Brain microvascular endothelial cell (primary cell): ENCODE measurements around the gene PLCB2.

ENCODE experiments used
- DNase-seq: peaks from one replicate; pipeline ENCODE4 v3.0.0-alpha.2; 2020
- H3K27ac ChIP-seq: fragments of 250-450 bp; sonication (Bioruptor Pico); 2 replicates; pipeline ENCODE4 v1.5.1; 2020; ENCODE audit warnings: mild to moderate bottlenecking, moderate library complexity
- H3K27me3 ChIP-seq: fragments of 250-450 bp; sonication (Bioruptor Pico); replicated peaks from 2 replicates; pipeline ENCODE4 v1.5.1; 2020; ENCODE audit warnings: mild to moderate bottlenecking
- H3K36me3 ChIP-seq: fragments of 250-450 bp; sonication (Bioruptor Pico); replicated peaks from 2 replicates; pipeline ENCODE4 v1.5.1; 2020; ENCODE audit warnings: mild to moderate bottlenecking
- H3K4me3 ChIP-seq: 2 replicates; pipeline ENCODE4 v1.5.1; 2011; ENCODE audit warnings: low read depth, mild to moderate bottlenecking, control low read depth, low read length, moderate library complexity
- in situ Hi-C: cut with HindIII; loops from 2 replicates; pipeline ENCODE4 v1.10.0; 2017; ENCODE audit warnings: low sequenced_read_pairs, low pct_ligation_motif_present
- TF ChIP-seq, protein P1 (sequence below): IDR thresholded peaks from 2 replicates; pipeline ENCODE4 v1.5.1; 2011; ENCODE audit warnings: low read depth, mild to moderate bottlenecking, moderate library complexity, low read length, control low read depth, inconsistent platforms; ENCODE audit errors: missing control alignments

The PLCB2 gene

GRCh38 chr15:40286794-40287193, 20.9 kb downstream of the PLCB2 start:
- H3K4me3 ChIP-seq, result no peak overlapping the region
- in situ Hi-C loops, result no loop called here
- TF ChIP-seq, protein P1, sequence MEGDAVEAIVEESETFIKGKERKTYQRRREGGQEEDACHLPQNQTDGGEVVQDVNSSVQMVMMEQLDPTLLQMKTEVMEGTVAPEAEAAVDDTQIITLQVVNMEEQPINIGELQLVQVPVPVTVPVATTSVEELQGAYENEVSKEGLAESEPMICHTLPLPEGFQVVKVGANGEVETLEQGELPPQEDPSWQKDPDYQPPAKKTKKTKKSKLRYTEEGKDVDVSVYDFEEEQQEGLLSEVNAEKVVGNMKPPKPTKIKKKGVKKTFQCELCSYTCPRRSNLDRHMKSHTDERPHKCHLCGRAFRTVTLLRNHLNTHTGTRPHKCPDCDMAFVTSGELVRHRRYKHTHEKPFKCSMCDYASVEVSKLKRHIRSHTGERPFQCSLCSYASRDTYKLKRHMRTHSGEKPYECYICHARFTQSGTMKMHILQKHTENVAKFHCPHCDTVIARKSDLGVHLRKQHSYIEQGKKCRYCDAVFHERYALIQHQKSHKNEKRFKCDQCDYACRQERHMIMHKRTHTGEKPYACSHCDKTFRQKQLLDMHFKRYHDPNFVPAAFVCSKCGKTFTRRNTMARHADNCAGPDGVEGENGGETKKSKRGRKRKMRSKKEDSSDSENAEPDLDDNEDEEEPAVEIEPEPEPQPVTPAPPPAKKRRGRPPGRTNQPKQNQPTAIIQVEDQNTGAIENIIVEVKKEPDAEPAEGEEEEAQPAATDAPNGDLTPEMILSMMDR, result no peak
- no peak for DNase-seq
- peaks cover 26% of the 10 kb centered on the region for H3K27me3 ChIP-seq
- H3K27ac ChIP-seq, result no peak overlapping the region
- H3K36me3 ChIP-seq, result no peaks in the 10 kb centered on the region

GRCh38 chr15:40286061-40286532, 21.6 kb downstream of the PLCB2 start:
- no peak for DNase-seq
- H3K27ac ChIP-seq, result no peak overlapping the region
- in situ Hi-C loops, result no loop called here
- no peak overlapping the region for H3K4me3 ChIP-seq
- TF ChIP-seq, protein P1, result no peak
- H3K36me3 ChIP-seq, result no peaks in the 10 kb centered on the region
- peaks cover 29% of the 10 kb centered on the region for H3K27me3 ChIP-seq

DNA sequence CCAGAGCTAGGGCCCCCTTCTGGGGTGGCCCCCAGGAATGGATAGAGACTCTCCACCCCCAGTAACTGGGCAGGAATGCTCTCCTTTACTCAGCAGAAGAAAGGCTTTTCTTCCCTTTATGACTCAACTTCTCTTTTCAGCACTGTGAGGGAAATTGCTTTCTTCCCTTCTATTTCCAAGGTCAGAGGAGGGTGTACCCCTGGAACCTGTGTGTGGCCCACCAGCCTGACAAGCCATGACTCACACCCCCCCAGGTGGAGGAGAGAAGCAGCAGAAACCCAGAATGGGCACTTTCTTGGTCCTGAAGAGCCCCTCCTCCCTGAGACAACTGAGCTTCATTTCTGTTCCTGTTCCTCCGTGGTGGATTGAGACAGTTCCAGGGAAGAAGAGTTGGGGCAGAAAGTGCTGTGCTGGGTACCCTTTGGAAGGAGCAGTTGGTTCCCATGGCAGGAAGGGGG, 22.2 kb downstream of the PLCB2 start:
- DNase-seq, result no peak
- H3K27me3 ChIP-seq, result peaks cover 34% of the 10 kb centered on the region
- H3K36me3 ChIP-seq, result no peaks in the 10 kb centered on the region
- no peak overlapping the region for H3K27ac ChIP-seq
- TF ChIP-seq, protein P1, result no peak
- no peak overlapping the region for H3K4me3 ChIP-seq
- in situ Hi-C loops, result no loop called here

- in situ Hi-C loops, result no loop called here
- peaks cover 38% of the 10 kb centered on the region for H3K27me3 ChIP-seq
- no peaks in the 10 kb centered on the region for H3K36me3 ChIP-seq
- H3K27ac ChIP-seq, result no peak overlapping the region
- TF ChIP-seq, protein P1, result no peak
- no peak for DNase-seq
- no peak overlapping the region for H3K4me3 ChIP-seq
Observed at GRCh38 chr15:40285151-40285550, 22.6 kb downstream of the PLCB2 start.

GRCh38 chr15:40283615-40284300, 24.0 kb downstream of the PLCB2 start:
- H3K27me3 ChIP-seq, result peaks cover 48% of the 10 kb centered on the region
- no peaks in the 10 kb centered on the region for H3K36me3 ChIP-seq
- in situ Hi-C loops, result no loop called here
- H3K4me3 ChIP-seq, result no peak overlapping the region
- H3K27ac ChIP-seq, result no peak overlapping the region
- TF ChIP-seq, protein P1, result no peak
- no peak for DNase-seq
